T-cell (primary cell): Measurements from ENCODE around the gene ARSB. TPM values are rescaled to one million over a fixed set of nuclear protein-coding genes. Genes with fewer than 3 reads are reported as not detected.

Experiments
- ATAC-seq, 4 experiments: fragments of 200-7000 bp in 3 of 4; fragments of 150-1000 bp in 1 of 4; cut with Tn5 transposase; replicated peaks in 1 of 4; 1 replicate in 3 of 4; 2 replicates in 1 of 4; pipeline ENCODE4 v1.10.0; 2021; ENCODE audit warnings: moderate library complexity in 3 of 4, mild to moderate bottlenecking in 2 of 4, moderate number of reproducible peaks in 1 of 4
- CTCF ChIA-PET, 2 donors: fragments of 300-600 bp; sonication (Branson Sonifier 250); formaldehyde crosslinking; loops; one replicate each; lab custom pipeline; 2022; ENCODE audit warnings: antibody characterized with exemption in 2 of 2; lab: Charles Lee
- POLR2A ChIA-PET, 2 donors: fragments of 300-600 bp; sonication (Branson Sonifier 250); formaldehyde crosslinking; loops; one replicate each; lab custom pipeline; 2022; ENCODE audit warnings: antibody characterized with exemption in 2 of 2; lab: Charles Lee
- DNase-seq, 35 experiments: peaks; one replicate each; pipeline versions ENCODE4 v3.0.0 to v3.0.0-alpha.2; 2013 to 2023
- H3K27ac ChIP-seq: one replicate; pipeline ENCODE4 v1.5.1; 2013; ENCODE audit warnings: low read length
- H3K27me3 ChIP-seq, 2 experiments: replicated peaks in 1 of 2; 1 replicate in 1 of 2; 2 replicates in 1 of 2; pipeline versions ENCODE4 v1.6.1 to v1.7.0; 2013; ENCODE audit warnings: low read length in 1 of 2, mixed read lengths in 1 of 2; ENCODE audit not compliant: control insufficient read depth in 2 of 2, insufficient read depth in 2 of 2; ENCODE audit errors: extremely low read depth in 1 of 2
- H3K36me3 ChIP-seq, 2 donors: 1 replicate in 1 of 2; 2 replicates in 1 of 2; pipeline versions ENCODE4 v1.6.1 to v1.7.0; 2013; ENCODE audit warnings: low read length in 1 of 2; ENCODE audit not compliant: control insufficient read depth in 2 of 2, insufficient read depth in 1 of 2; ENCODE audit errors: extremely low read depth in 1 of 2
- H3K4me1 ChIP-seq, 2 experiments: 1 replicate in 1 of 2; 2 replicates in 1 of 2; pipeline versions ENCODE4 v1.6.1 to v1.7.0; 2013; ENCODE audit warnings: low read length in 2 of 2, mixed read lengths in 1 of 2; ENCODE audit not compliant: insufficient read depth in 2 of 2, control insufficient read depth in 1 of 2; ENCODE audit errors: extremely low read depth in 1 of 2
- H3K4me3 ChIP-seq, 2 donors: 1 replicate in 1 of 2; 2 replicates in 1 of 2; pipeline versions ENCODE4 v1.5.1 to v1.7.0; 2013; ENCODE audit warnings: mild to moderate bottlenecking in 2 of 2, low read length in 1 of 2, moderate library complexity in 1 of 2; ENCODE audit not compliant: control insufficient read depth in 1 of 2; ENCODE audit errors: extremely low read depth in 1 of 2
- H3K9me3 ChIP-seq: 2 replicates; pipeline ENCODE4 v1.7.0; 2013
- H3K27ac Mint-ChIP-seq, 2 donors: one replicate each; pipeline ENCODE4 v1.8.0; 2020 to 2021; ENCODE audit warnings: mild to moderate bottlenecking in 2 of 2, mixed read lengths in 2 of 2
- H3K27me3 Mint-ChIP-seq, 2 donors: one replicate each; pipeline ENCODE4 v1.8.0; 2021 to 2022; ENCODE audit warnings: mixed read lengths in 2 of 2
- H3K36me3 Mint-ChIP-seq: one replicate; pipeline ENCODE4 v1.8.0; 2021; ENCODE audit warnings: mixed read lengths
- H3K4me1 Mint-ChIP-seq, 3 donors: one replicate each; pipeline ENCODE4 v1.8.0; 2020 to 2022; ENCODE audit warnings: mixed read lengths in 3 of 3, mild to moderate bottlenecking in 1 of 3
- H3K4me3 Mint-ChIP-seq, 3 donors: one replicate each; pipeline ENCODE4 v1.8.0; 2020 to 2022; ENCODE audit warnings: mild to moderate bottlenecking in 3 of 3, mixed read lengths in 3 of 3, moderate library complexity in 3 of 3
- H3K9me3 Mint-ChIP-seq, 3 donors: one replicate each; pipeline ENCODE4 v1.8.0; 2020 to 2022; ENCODE audit warnings: mixed read lengths in 3 of 3
- whole genome bisulfite sequencing: methylation state at CpG from one replicate; pipeline ENCODE4 v1.1.5; 2013; ENCODE audit warnings: missing lambda C conversion rate; ENCODE audit not compliant: insufficient coverage; 5-methylcytosine and 5-hydroxymethylcytosine counted together
- total RNA-seq, 35 experiments: library from RNA in 6 of 35; stranded (reverse) in 6 of 35; fragments of 120-200 nt in 1 of 35; gene quantifications; one replicate each; pipeline versions ENCODE4 v1.2.1 to v1.2.4 and lab custom pipeline; 2013 to 2026

The ARSB gene
- total RNA-seq, 5 donors from 2014 or later (not counting 1 experiment from before 2014, with no cell fraction given) = 5.6 to 7.1 (median 6.9) TPM

- Mint-ChIP-seq H3K4me1 (peaks cover 0 to 9% (median 0%) of the 10 kb centered on the region in 3 donors), H3K27ac (no peak overlapping the region), H3K27me3 (no peaks in the 10 kb centered on the region), H3K36me3 (peaks cover 25% of the 10 kb centered on the region), H3K4me3 (no peak overlapping the region), H3K9me3 (no peaks in the 10 kb centered on the region)
- ChIA-PET CTCF (no interaction called here), POLR2A (no interaction called here)
- H3K4me1 ChIP-seq = no peaks in the 10 kb centered on the region
- H3K9me3 ChIP-seq = no peaks in the 10 kb centered on the region
- no peak overlapping the region for H3K27ac ChIP-seq
- H3K36me3 ChIP-seq = no peaks in the 10 kb centered on the region
- H3K27me3 ChIP-seq = no peaks in the 10 kb centered on the region
- no peak for DNase-seq
- ATAC-seq = no peak
- 83% methylated on average over 2 of the region's 7 CpGs for WGBS
- no peak overlapping the region for H3K4me3 ChIP-seq
These were observed 191.0 kb downstream of the ARSB start for GRCh38 chr5:78793907-78794662.

GRCh38 chr5:78792345-78793055, 192.6 kb downstream of the ARSB start:
- Mint-ChIP-seq H3K4me1 (peaks cover 0 to 9% (median 0%) of the 10 kb centered on the region in 3 donors), H3K9me3 (peaks cover 0 to 4% (median 0%) of the 10 kb centered on the region in 3 donors), H3K4me3 (no peak overlapping the region), H3K27me3 (no peaks in the 10 kb centered on the region), H3K27ac (no peak overlapping the region), H3K36me3 (peaks cover 27% of the 10 kb centered on the region)
- H3K27ac ChIP-seq = no peak overlapping the region
- ATAC-seq = no peak
- DNase-seq = no peak
- H3K36me3 ChIP-seq = no peaks in the 10 kb centered on the region
- POLR2A ChIA-PET = interaction anchor here in 1 of 2 donors (0.6 kb wide), 1 partner anchor 18 kb away, joined by 6 read pairs; no protein-coding TSS in a partner anchor
- no peaks in the 10 kb centered on the region for H3K27me3 ChIP-seq
- WGBS = 66% methylated on average over 5 of the region's 10 CpGs
- H3K4me1 ChIP-seq = no peaks in the 10 kb centered on the region
- no peak overlapping the region for H3K4me3 ChIP-seq
- CTCF ChIA-PET = no interaction called here
- H3K9me3 ChIP-seq = no peaks in the 10 kb centered on the region

- peaks cover 0 to 4% (median 0%) of the 10 kb centered on the region in 3 donors for H3K9me3 Mint-ChIP-seq
- Histone ChIP-seq H3K9me3 (no peaks in the 10 kb centered on the region), H3K4me3 (no peak overlapping the region), H3K36me3 (no peaks in the 10 kb centered on the region), H3K27me3 (no peaks in the 10 kb centered on the region), H3K27ac (no peak overlapping the region), H3K4me1 (no peaks in the 10 kb centered on the region)
- WGBS = 100% methylated on average over 3 of the region's 11 CpGs
- no peaks in the 10 kb centered on the region for H3K27me3 Mint-ChIP-seq
- CTCF ChIA-PET = no interaction called here
- no peak overlapping the region for H3K27ac Mint-ChIP-seq
- POLR2A ChIA-PET = interaction anchor here (0.7 to 1.0 kb wide), 2 partner anchors 13 to 1230 kb away, joined by 3 read pairs; no protein-coding TSS in a partner anchor
- no peak for ATAC-seq
- H3K4me3 Mint-ChIP-seq = no peak overlapping the region
- H3K4me1 Mint-ChIP-seq = peaks cover 0 to 5% (median 0%) of the 10 kb centered on the region in 3 donors
- DNase-seq = no peak
- H3K36me3 Mint-ChIP-seq = peaks cover 28% of the 10 kb centered on the region
These were observed 193.5 kb downstream of the ARSB start for GRCh38 chr5:78791501-78792100.

- CTCF ChIA-PET = no interaction called here
- Mint-ChIP-seq H3K4me1 (peaks cover 0 to 7% (median 4%) of the 10 kb centered on the region in 3 donors), H3K36me3 (peaks cover 34% of the 10 kb centered on the region), H3K4me3 (no peak overlapping the region), H3K27ac (no peak overlapping the region), H3K9me3 (peaks cover 3 to 12% (median 4%) of the 10 kb centered on the region in 3 donors), H3K27me3 (no peaks in the 10 kb centered on the region)
- no peaks in the 10 kb centered on the region for H3K4me1 ChIP-seq
- POLR2A ChIA-PET = no interaction called here
- H3K4me3 ChIP-seq = no peak overlapping the region
- ATAC-seq (no peak), DNase-seq (no peak)
- no peaks in the 10 kb centered on the region for H3K27me3 ChIP-seq
- 98% methylated on average over 6 of the region's 7 CpGs for WGBS
- H3K9me3 ChIP-seq = no peaks in the 10 kb centered on the region
- no peak overlapping the region for H3K27ac ChIP-seq
- no peaks in the 10 kb centered on the region for H3K36me3 ChIP-seq
These were observed 197.3 kb downstream of the ARSB start for GRCh38 chr5:78787783-78788182.

GRCh38 chr5:78785454-78785853, 199.7 kb downstream of the ARSB start:
- ChIA-PET CTCF (no interaction called here), POLR2A (no interaction called here)
- Histone ChIP-seq H3K9me3 (no peaks in the 10 kb centered on the region), H3K4me3 (no peak overlapping the region), H3K36me3 (peaks cover 0 to 3% of the 10 kb centered on the region in 2 donors), H3K27ac (no peak overlapping the region), H3K4me1 (no peaks in the 10 kb centered on the region), H3K27me3 (no peaks in the 10 kb centered on the region)
- no peaks in the 10 kb centered on the region for H3K27me3 Mint-ChIP-seq
- peaks cover 3 to 12% (median 4%) of the 10 kb centered on the region in 3 donors for H3K9me3 Mint-ChIP-seq
- no peak overlapping the region for H3K4me3 Mint-ChIP-seq
- DNase-seq (no peak), ATAC-seq (no peak)
- peaks cover 51% of the 10 kb centered on the region for H3K36me3 Mint-ChIP-seq
- H3K27ac Mint-ChIP-seq = no peak overlapping the region
- H3K4me1 Mint-ChIP-seq = peaks cover 0 to 4% (median 4%) of the 10 kb centered on the region in 3 donors
- WGBS = 100% methylated on average over 1 of the region's 1 CpG

GRCh38 chr5:78783434-78784130, 201.5 kb downstream of the ARSB start:
- Mint-ChIP-seq H3K4me3 (no peak overlapping the region), H3K4me1 (peaks cover 0 to 4% (median 4%) of the 10 kb centered on the region in 3 donors), H3K27ac (no peak overlapping the region), H3K27me3 (no peaks in the 10 kb centered on the region), H3K9me3 (peaks cover 3 to 12% (median 4%) of the 10 kb centered on the region in 3 donors), H3K36me3 (peaks cover 54% of the 10 kb centered on the region)
- ChIA-PET POLR2A (no interaction called here), CTCF (no interaction called here)
- no peaks in the 10 kb centered on the region for H3K4me1 ChIP-seq
- H3K36me3 ChIP-seq = peaks cover 0 to 3% of the 10 kb centered on the region in 2 donors
- WGBS = no CpG with 5 or more reads among the region's 2 CpGs
- no peak for ATAC-seq
- H3K9me3 ChIP-seq = no peaks in the 10 kb centered on the region
- H3K27ac ChIP-seq = no peak overlapping the region
- H3K27me3 ChIP-seq = no peaks in the 10 kb centered on the region
- DNase-seq = peak in 1 of 35 experiments; percentile 4
- H3K4me3 ChIP-seq = no peak overlapping the region
